HS-27A (cell line): ENCODE data around the gene SLIT3.
A peak's percentile ranks its signal among the peaks of the same experiment; 100 is the strongest.

Source experiments
- DNase-seq: peaks from one replicate; pipeline ENCODE4 v3.0.0-alpha.2; 2012; ENCODE audit warnings: low read depth, missing footprints

Gene SLIT3

DNA sequence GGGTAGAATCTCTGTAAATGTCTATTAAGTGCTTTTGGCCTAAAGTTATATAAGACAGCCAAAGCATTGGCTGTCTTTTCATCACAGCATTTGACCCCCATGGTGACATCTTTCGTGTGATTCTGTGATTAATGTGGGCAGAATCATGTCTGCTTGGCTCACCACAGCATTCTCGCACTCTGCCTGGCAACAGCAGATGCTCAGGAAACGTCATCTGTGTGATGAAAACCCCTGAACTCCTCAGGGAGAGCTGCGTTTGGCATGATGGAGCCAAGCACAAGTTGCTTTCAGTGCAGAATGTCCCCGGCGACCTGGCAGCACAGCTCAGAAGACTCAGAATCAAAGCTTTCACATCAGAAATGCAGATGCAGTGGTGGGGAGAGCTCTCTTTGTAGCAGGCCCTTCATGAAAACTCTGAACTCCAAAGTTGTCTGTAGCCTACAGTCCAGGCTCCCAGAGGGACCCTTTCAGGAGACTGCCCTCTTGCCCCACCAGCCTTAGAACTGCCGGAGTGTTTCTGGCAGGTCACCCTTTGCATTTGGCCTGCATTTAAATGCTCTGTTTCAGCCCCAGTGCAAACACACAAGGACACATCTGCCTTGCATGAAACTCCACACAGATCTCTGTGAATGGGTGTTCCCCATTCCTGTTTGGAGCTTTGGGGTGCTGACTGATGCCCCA, 566.2 kb downstream of the SLIT3 start:
- no peak for DNase-seq

DNA sequence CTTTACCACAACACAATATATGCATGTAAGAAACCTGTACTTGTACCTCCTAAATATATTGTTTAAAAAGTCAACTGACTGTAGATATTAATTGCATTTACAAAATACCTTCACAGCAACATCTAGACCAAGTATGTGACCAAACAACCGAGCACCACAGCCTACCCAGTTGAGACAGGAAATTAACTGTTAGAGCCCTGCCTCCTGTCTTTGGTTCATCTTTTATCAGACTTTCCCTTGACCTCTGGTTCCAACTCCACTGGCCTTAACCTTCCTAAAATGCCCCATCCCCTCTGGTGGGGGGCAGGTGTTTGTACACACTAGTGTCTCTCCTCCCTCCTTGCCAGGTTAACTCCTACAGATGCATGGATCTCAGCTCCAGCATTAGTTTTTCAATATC, 566.8 kb downstream of the SLIT3 start:
- DNase-seq = no peak

DNA sequence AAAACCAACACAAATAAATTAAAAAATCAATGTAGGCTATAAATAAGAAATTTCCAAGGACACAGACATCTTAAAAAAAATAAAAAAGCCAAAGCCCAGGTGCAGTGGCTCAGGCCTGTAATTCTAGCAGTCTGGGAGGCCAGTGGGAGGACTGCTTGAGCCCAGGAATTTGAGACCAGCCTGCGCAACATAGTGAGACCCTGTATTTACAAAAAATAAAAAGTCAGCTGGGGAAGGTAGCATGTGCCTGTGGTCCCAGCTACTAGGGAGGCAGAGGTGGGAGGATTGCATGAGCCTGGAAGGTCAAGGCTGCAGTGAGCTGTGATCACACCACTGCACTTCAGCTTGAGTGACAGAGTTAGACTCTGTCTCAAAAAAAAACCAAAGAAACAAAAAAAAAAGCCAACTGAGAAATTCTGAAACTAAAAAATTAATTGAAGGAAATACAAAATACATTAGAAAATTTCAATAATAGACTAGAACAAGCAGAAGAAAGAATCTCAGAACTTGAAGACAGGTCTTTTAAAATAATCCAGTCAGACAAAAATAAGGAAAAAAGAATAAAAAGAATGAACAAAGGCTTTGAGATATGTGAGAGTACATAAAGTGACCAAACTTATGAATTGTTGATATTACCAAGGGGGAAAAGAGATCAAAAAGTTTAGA, 572.3 kb downstream of the SLIT3 start:
- DNase-seq = no peak

DNA sequence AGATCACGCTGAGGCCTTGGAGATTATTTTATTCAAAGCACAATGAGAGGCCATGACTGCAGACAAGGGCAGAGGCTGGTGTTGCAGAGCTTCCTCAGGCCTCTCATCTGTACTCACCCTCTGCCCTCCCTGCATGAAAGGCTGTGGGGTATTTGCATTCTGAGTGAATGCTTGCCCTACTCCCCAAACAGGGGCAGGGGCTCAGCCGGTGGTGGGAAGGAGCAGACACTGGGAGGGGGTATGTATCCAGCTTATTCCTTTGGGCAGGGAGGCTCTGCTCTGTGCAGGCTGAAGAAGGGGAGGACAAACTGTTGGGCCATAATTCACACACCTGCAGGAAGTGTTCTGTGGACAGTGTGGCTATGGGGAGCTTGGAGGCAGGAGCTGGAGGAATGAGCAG, 573.4 kb downstream of the SLIT3 start:
- DNase-seq = no peak

DNA sequence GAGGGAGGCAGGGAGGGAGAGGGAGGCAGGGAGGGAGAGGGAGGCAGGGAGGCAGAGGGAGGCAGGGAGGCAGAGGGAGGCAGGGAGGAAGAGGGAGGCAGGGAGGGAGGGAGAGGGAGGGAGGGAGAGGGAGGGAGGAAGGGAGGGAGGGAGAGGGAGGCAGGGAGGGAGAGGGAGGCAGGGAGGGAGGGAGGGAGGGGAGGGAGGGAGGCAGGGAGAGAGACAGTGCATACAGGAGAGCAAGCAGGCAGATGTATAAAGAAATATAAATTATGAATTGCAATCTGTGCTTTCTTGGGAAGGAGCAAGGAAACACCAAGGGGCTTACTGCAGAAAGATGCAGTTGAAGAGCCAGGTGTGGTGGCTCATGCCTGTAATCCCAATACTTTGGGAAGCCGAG, 574.6 kb downstream of the SLIT3 start:
- DNase-seq = no peak

DNA sequence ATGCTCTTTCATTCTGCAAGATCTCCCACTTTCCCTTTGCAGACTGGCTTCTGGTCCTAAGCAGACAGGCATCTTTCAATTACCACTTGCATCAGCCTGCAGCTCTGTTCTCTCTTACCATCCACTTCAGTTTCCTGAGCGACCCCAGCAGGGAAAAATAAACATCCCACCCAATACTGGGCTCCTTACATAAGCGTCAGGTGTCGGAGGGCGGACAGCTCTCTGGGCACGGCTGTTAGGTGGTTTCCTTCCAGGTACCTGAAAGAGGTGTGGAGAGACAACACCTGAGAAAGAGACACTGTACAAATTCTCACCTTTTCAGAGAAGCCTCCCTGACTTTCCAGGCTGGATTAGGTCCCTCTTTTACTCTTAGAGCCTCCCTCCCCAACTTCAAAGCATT, 576.7 kb downstream of the SLIT3 start:
- DNase-seq = no peak

DNA sequence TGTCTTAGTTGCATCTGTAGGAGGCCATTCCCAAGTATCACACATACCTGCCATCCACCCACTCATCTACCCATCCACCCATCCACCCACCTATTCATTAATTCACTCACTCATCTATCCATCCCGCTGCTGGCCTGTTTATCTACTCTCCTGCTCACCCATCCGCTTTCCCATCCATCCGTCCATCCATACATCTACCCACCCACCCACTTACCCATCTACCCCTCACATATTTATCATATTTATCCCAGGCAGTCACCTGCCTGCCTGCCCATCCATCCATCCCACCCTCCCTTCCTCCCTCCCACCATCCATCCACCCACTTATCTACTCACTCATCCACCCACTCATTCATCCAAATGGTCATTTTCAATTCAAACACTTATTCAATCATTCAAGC, 577.9 kb downstream of the SLIT3 start:
- DNase-seq = no peak

DNA sequence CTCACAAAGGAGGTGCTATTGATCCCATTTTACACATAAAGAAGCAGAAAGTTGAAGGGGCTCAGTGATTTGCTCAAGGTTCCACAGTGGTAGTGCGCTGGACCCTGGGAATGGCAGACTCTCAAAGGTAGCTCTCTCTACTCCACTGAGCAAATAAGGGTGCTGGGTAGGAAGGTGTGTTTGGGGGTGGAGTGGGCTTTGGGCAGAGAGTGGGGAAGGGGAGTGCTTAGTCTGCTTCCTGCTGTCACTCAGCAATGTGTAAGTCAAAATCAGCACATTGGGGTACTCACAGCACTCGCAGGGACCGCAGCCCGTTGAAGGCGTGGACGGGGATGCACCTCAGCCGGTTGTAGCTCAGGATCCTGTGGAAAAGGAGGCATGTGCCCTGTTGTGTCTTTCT, 579.0 kb downstream of the SLIT3 start:
- DNase-seq = no peak

DNA sequence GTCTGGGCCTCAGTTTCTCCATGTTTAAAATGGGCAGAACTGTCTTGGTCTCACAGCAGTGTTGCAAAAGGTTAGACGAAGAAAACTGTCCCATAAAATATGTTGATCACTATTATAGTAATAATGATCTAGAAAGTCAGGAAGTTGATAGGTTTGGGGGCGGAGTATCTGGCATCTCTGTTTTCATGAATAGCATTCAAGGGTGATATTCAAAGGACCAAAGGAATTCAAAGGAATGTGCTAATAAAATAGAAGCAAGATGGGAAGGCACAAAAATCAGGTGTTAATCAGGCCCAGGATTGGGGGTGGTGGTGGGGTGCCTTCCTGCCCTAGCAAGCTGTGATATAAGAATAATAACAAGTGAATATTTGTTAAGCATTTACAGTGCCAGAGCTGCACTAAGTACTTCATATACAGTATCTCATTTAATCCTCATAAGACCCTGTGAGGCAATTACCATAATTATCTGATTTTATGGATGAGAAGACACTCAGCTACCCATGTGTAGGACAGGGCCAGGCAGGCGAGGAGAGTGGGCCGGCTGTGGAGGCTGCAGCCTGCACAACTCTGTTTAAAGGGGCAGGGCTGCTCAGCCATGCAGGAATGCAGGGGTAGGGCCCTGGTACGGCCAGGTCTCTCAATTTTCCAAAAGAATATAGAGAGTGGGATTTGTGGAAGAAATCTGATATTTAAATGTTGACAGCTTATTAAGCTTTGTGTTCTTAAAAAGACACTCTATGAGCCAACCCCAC, 579.8 kb downstream of the SLIT3 start:
- DNase-seq = no peak

DNA sequence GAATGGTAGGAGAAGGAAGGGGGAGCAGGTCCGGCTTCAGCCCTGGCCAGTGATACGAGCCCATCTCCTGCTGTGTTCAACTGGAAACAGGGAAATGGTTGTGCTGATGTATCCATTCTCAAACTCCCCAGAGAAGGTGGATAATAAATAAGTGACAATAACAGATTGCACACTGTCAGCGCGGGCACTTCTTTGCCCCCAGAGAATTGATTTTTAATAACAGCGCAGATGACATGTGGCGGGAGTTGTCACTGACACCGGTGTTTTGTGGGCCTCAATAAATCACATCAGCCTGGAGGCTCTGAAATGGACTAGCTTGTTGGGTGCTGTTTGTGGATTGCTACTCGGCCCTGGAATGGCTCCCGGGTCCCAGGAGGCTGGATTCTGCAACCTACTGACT, 580.4 kb downstream of the SLIT3 start:
- DNase-seq = no peak

DNA sequence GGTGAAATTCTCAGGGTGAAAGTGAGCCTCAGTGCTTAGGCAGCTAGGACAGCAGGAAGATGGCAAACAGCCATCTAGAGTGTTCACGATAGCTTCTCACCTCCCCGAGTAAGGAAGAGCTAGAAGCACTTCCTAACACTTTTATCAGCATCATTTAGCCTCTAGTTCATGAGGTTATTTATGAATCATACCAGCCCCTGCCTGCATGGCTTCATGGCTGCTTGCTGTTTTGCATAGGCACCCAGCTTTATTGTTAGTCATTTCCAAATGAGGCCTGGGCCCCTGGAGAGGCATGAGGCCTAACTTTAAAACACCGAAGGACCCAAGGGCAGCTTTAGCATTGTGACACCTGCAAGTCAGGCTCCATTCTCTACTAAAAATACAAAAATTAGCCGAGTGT, 586.9 kb downstream of the SLIT3 start:
- no peak for DNase-seq

DNA sequence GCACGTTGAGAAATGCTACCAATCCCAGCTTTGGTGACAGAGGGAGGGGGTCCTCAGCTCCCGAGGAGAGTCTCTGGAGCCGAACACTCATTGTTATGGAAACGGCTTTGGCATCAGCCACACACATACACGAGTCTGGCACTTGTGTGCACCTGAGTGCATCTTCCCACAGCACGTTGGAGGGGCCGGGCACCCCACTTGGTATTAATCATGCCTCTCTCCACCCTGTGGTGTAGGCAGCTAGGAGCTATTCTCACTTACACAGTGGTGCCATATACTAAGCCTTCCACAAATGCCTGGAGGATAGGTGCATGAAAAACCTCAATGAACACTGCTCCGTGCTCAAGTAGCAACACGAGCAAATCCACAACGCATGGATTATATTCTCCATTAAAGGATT, 587.9 kb downstream of the SLIT3 start:
- DNase-seq = no peak

DNA sequence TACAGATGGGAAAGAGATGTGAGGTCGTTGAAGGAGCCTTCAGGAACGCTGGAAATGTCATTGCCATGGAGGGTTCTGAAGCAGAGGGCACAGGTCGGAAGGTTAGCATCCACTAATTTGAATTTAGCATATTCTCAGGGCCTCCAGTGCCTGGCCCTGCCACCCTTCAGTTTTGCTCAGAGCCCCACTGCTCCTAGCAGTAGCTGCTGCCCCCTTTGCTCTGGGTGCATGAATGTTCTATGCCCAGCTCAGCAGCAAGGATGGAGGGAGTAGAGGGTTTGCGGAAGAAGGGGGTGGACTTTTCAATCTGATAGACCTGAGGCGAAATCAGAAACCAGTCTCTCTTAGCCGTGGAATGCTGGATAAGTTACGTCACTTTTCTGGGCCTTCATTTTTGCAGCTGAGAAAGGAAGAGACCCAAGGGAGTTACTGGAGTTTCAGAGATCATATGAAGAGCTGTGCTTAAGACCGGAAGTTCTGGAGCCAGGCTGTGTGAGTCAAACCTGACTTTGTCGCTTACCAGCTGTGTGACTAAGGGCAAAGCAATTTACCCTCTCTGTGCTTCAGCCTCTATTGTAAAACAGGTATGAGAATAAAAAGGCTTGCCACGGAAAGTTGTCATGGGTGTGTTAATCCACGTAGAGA, 588.5 kb downstream of the SLIT3 start:
- DNase-seq = peak; percentile 71

DNA sequence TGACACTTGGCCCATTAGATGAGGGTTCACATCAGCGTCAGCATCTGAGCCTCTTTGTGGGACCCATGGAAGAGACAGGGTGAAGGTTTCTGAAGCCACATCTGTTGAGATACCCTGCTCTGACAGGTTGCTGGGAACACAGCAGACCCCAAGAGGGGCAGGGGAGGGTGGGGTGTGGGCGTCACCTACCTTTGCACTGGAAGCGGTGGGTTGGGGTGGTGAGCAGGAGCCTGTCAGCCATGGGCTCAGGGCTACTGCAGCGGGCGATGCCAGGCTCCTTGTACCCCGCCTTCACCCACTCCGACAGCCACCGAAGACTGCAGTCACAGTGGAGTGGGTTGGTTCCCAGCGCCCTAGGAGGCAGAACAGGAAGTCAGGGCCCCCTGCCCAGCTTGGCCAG, 590.2 kb downstream of the SLIT3 start:
- no peak for DNase-seq

DNA sequence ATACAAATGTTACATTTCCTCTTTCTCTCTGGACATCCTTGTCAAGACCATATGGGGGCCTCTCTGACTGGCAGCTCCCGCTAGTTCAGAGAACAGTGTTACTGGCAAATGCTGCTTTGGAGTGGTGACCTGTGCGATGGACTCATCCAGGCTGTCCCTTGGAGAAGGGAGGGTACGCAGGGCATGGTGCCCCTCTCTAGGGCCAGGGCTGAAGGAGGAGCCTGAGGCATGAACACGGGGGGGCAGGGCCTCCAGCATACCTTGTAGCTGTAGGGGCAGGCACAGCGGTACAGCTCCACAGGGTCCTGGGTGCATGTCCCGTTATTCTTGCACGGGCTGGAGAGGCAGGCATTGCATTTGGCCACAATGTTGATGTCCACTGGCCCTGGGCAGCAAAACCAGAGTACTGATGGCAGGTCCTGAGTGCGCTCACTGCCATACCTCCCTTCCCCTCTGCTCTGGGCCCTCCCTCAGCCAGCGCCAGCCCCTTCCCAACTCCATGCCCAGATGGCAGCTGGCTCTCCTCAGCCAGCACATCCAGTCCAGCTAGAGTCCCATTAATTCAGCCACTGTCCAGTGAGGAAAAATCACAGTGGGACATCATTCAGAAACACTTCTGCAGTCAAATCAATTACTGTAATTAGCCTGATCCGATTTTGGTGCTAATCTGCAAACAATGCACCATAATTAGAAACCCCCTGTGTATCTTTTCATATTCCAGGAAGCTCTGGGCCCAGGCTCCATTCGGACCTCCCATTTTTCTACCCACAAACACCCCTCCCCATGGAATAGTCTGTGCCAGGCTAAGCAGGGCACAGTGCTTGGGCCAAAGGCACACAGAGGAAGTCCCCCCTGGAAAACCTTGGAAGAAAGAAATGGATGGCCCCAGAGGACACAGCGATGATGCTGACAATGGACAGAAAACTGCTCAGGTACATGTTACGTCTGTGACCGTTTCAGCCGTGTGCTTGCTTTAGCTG, 592.9 kb downstream of the SLIT3 start:
- no peak for DNase-seq

DNA sequence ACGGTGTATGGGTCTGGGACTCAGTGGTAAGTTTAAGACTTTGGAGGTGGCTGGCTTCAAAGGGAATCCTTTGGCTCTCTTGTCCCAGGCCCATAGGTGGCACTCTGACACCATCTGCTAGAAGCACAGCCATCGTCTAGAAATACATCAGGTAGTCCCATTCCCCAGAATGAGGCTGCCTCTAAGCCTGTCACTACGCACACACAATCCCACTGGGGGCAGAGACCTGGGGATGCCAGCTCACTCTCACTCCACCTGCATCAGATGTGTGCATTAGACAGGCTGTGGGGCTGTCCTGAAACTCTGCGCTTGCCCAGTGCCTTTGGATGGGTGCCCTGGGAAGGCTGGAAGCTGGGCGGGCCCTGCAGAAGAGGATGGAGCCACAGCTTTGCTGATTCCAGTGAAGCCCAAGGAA, 594.3 kb downstream of the SLIT3 start:
- no peak for DNase-seq

DNA sequence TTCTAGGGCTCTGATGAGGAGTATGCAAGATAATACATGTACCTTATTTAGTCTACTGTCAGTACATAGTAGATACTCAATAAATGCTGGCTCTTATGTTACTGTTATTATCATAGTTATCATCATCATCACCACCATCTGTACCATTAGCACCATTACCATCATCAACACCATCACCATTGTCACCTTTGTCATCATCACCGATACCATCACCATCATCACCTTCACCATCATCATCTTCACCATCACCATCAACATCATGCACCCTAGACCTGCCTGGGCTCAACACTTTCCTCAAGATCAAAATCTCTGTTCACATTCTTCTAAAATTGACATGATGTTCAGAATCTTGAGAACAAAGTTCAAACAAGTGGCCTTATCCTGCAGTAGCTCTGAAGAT, 595.6 kb downstream of the SLIT3 start:
- DNase-seq = no peak

DNA sequence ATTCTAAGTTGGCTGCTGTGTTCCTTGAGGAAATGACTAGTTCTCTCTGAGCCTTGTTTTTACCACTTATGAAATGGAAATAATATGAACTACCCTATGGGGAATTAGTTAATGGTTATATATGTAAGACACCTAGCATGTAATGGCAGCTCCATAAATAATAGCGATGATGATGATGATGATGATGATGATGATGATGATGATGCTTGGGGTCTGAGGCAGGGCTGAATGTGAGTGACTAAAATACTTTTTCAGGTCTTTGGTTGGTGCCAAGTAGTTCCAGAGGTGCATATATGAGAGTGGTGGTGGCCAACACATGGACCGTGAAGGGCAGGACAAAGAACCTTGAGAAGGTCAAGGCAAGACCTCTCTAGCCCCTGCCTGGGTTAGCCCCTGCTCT, 598.4 kb downstream of the SLIT3 start:
- DNase-seq = no peak

DNA sequence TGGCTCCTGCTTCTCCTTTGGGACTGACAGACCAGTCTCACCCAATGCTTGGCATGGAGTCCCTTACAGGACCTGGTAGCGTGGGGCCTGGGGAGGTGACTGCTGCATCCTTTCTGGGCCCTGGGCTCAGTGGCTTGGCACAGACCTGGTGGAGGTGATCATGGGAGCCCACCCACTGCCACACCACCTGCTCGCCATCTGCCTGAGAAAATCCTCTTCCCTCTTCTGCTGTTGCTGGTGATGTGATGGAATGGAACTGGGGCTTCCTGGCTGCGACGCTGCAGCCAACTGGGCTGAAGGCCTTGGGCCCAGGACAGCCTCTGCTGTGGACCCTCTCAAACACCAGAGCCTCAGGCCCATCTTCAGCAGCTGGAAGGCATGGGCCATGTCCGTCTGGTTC, 599.3 kb downstream of the SLIT3 start:
- DNase-seq = no peak

DNA sequence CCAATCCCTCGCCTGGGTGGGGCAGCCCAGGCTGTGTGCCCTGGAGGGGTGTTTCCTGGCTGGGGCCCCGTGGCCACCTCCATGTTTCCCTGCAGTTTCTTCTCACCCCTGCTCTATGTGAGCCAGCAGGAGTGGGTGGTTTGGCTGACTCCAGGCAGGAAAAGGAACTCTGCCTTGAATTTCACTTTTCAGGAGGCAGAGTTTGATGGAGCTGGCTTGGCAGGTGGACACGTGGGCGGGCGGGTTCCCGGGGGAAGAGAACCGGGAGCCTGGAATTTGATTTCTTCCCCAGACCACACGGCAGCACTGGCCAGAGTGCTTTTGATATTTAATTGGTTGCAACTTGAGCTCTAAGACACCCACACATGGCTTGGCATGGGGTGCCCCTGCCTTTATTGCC, 601.9 kb downstream of the SLIT3 start:
- DNase-seq = no peak

DNA sequence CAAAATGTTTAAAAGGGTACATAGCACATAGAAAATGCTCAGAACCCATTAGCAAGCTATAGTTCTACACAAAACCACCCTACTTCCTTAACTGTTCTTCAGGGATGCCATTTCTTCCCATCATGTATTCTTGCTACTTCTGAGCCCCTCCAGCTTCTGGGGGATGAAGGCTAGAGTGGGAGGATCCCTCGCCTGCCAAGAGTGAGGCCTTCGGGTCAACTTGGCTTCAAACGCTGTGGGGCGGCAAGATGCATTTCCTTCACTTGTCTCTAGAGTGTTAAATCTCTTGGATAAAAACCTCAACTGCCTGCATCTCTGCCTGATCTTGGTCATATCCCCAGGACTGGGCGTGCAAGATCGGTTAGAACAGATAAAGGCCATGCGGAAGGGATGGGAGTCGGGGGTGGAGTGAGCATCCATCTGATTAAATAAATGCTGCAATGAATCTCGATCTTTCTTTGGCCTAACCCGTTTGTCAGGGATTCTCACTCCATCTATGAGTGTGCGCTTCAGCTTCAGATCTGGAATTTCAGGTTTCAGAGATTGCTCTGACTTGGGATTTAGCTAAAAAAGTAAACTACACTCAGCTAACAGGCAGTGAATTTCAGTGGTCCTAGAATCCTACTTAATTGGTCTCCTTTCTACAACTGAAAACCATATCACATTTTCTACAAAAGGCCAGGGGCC, 603.8 kb downstream of the SLIT3 start:
- no peak for DNase-seq
